CD4-positive, alpha-beta T cell (primary cell): ENCODE results near the gene MAPK11. TPM values are rescaled to one million over a fixed set of nuclear protein-coding genes. Genes with fewer than 3 reads are reported as not detected.

ENCODE experiments used
- ATAC-seq: fragments of 200-7000 bp; cut with Tn5 transposase; one replicate; pipeline ENCODE4 v1.10.0; 2022; ENCODE audit warnings: mild to moderate bottlenecking; ENCODE audit not compliant: poor library complexity
- CTCF ChIA-PET: fragments of 350-600 bp; sonication (Branson Sonifier 250); formaldehyde crosslinking; loops from one replicate; lab custom pipeline; 2021; ENCODE audit warnings: antibody characterized with exemption, inconsistent platforms; lab: Charles Lee
- POLR2A ChIA-PET: fragments of 350-600 bp; sonication (Branson Sonifier 250); formaldehyde crosslinking; loops from one replicate; lab custom pipeline; 2021; ENCODE audit warnings: antibody characterized with exemption, inconsistent platforms; lab: Charles Lee
- DNase-seq, 14 experiments: peaks; one replicate each; pipeline ENCODE4 v3.0.0-alpha.2; 2013 to 2020; ENCODE audit warnings: mixed read lengths in 2 of 14
- H3K27ac ChIP-seq, 2 donors: one replicate each; pipeline versions ENCODE4 v1.5.1 to v1.7.0; 2013; ENCODE audit warnings: low read length in 2 of 2, low read depth in 1 of 2, mild to moderate bottlenecking in 1 of 2
- H3K27me3 ChIP-seq, 2 experiments: 1 replicate in 1 of 2; 2 replicates in 1 of 2; pipeline versions ENCODE4 v1.6.1 to v1.7.0; 2013; ENCODE audit warnings: low read length in 2 of 2, control low read depth in 1 of 2, mild to moderate bottlenecking in 1 of 2, moderate library complexity in 1 of 2; ENCODE audit not compliant: insufficient read depth in 2 of 2, control insufficient read depth in 1 of 2
- H3K36me3 ChIP-seq: one replicate; pipeline ENCODE4 v1.6.1; 2013; ENCODE audit warnings: low read length, control low read depth; ENCODE audit not compliant: insufficient read depth
- H3K4me1 ChIP-seq: one replicate; pipeline ENCODE4 v1.6.1; 2013; ENCODE audit warnings: low read length, control low read depth; ENCODE audit not compliant: insufficient read depth
- H3K4me3 ChIP-seq: one replicate; pipeline ENCODE4 v1.5.1; 2013; ENCODE audit warnings: mild to moderate bottlenecking, low read length, moderate library complexity
- H3K9me3 ChIP-seq, 2 experiments: 1 replicate in 1 of 2; 2 replicates in 1 of 2; pipeline versions ENCODE4 v1.6.1 to v1.7.0; 2013; ENCODE audit warnings: low read length in 2 of 2, mild to moderate bottlenecking in 2 of 2, control low read depth in 1 of 2, moderate library complexity in 1 of 2; ENCODE audit not compliant: control insufficient read depth in 1 of 2, insufficient read depth in 1 of 2
- H3K27ac Mint-ChIP-seq: one replicate; pipeline ENCODE4 v1.8.0; 2020; ENCODE audit warnings: mixed read lengths
- H3K27me3 Mint-ChIP-seq: one replicate; pipeline ENCODE4 v1.8.0; 2021; ENCODE audit warnings: mixed read lengths
- H3K36me3 Mint-ChIP-seq: one replicate; pipeline ENCODE4 v1.8.0; 2021; ENCODE audit warnings: low read depth, mixed read lengths
- H3K4me1 Mint-ChIP-seq: one replicate; pipeline ENCODE4 v1.8.0; 2021; ENCODE audit warnings: low read depth, mixed read lengths
- H3K4me3 Mint-ChIP-seq: one replicate; pipeline ENCODE4 v1.8.0; 2020; ENCODE audit warnings: mild to moderate bottlenecking, mixed read lengths
- H3K9me3 Mint-ChIP-seq: one replicate; pipeline ENCODE4 v1.8.0; 2020; ENCODE audit warnings: mixed read lengths
- CTCF ChIP-seq: fragments of 200-600 bp; IDR thresholded peaks from one replicate; pipeline ENCODE4 v1.8.0; 2022; ENCODE audit warnings: antibody characterized with exemption, mild to moderate bottlenecking
- intact Hi-C, 2 experiments: fragments of 100-400 bp; cut with DNase I in 1 of 2; cut with micrococcal nuclease in 1 of 2; formaldehyde crosslinking; loops; one replicate each; pipeline versions ENCODE4 v1.15.1 to v1.9.0; 2023 to 2025; cut with DNase I, micrococcal nuclease
- total RNA-seq, 174 experiments: library from RNA in 2 of 174; stranded (reverse) in 2 of 174; gene quantifications; one replicate each; pipeline ENCODE4 v1.2.3 and lab custom pipeline; 2021 to 2026

Gene MAPK11
- total RNA-seq, 2 experiments from 2014 or later, result 4.2 to 4.9 TPM

- TF ChIP-seq CTCF, result no peak
- Histone ChIP-seq H3K36me3 (peaks cover 2% of the 10 kb centered on the region), H3K9me3 (peaks cover 0 to 18% of the 10 kb centered on the region in 2 experiments), H3K27me3 (peaks cover 24 to 36% of the 10 kb centered on the region in 2 experiments), H3K4me1 (peaks cover 22% of the 10 kb centered on the region), H3K4me3 (no peak overlapping the region), H3K27ac (no peak overlapping the region)
- DNase-seq (no peak), ATAC-seq (no peak)
- no peak overlapping the region for H3K27ac Mint-ChIP-seq
- ChIA-PET CTCF (no interaction called here), POLR2A (no interaction called here)
- intact Hi-C loops, result no loop called here
- H3K9me3 Mint-ChIP-seq, result no peaks in the 10 kb centered on the region
- peak overlapping the region; percentile 54 for H3K4me3 Mint-ChIP-seq
- H3K27me3 Mint-ChIP-seq, result peaks cover 17% of the 10 kb centered on the region
- no peaks in the 10 kb centered on the region for H3K36me3 Mint-ChIP-seq
- H3K4me1 Mint-ChIP-seq, result peaks cover under 1% of the 10 kb centered on the region
Observed at GRCh38 chr22:50308597-50308935, 38.4 kb upstream of the MAPK11 start.

DNA sequence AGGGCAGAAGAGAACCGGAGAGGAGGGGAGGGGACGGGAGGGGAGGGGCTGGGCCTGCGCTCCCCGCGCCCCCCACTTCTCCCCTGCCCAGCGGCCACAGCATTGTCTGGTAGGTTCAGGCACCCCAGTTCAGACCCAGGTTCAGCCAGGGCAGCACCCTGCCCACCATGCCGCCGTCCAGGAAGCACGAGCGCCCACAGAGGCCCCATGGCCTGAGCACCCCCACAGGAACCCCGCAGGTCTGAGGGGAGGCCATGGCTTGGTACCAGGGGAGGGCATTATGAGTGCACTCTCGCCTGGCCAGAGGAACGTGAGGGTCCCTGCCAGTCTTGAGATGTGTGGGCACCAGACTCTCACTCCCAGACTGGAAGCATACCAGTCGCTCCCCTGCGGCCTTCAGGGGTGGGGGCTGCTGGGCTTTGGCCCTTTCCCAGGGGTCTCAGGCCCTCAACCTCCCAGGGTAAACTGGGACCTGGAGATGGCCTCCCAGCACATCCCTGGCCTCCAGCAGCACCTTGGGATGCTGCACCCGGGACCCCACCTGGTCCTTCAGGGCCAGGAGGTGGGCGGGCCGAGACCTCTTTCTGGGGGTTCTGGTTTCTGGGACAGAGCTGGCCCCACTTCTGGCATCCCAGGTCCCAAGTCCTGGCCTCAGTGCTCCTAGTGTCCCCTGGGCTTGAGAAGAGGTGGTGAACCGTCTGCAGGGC is 37.9 kb upstream of the MAPK11 start:
- H3K9me3 ChIP-seq, result peaks cover 0 to 18% of the 10 kb centered on the region in 2 experiments
- peaks cover 20% of the 10 kb centered on the region for H3K27me3 Mint-ChIP-seq
- H3K4me1 ChIP-seq, result peaks cover 18% of the 10 kb centered on the region
- no peaks in the 10 kb centered on the region for H3K4me1 Mint-ChIP-seq
- H3K36me3 ChIP-seq, result peaks cover 2% of the 10 kb centered on the region
- no peaks in the 10 kb centered on the region for H3K36me3 Mint-ChIP-seq
- intact Hi-C loops, result no loop called here
- no peak for DNase-seq
- TF ChIP-seq CTCF, result no peak
- no peak overlapping the region for H3K4me3 Mint-ChIP-seq
- H3K4me3 ChIP-seq, result no peak overlapping the region
- peaks cover 30 to 38% of the 10 kb centered on the region in 2 experiments for H3K27me3 ChIP-seq
- no peak overlapping the region for H3K27ac ChIP-seq
- ChIA-PET CTCF (no interaction called here), POLR2A (no interaction called here)
- no peaks in the 10 kb centered on the region for H3K9me3 Mint-ChIP-seq
- no peak overlapping the region for H3K27ac Mint-ChIP-seq
- ATAC-seq, result no peak

DNA sequence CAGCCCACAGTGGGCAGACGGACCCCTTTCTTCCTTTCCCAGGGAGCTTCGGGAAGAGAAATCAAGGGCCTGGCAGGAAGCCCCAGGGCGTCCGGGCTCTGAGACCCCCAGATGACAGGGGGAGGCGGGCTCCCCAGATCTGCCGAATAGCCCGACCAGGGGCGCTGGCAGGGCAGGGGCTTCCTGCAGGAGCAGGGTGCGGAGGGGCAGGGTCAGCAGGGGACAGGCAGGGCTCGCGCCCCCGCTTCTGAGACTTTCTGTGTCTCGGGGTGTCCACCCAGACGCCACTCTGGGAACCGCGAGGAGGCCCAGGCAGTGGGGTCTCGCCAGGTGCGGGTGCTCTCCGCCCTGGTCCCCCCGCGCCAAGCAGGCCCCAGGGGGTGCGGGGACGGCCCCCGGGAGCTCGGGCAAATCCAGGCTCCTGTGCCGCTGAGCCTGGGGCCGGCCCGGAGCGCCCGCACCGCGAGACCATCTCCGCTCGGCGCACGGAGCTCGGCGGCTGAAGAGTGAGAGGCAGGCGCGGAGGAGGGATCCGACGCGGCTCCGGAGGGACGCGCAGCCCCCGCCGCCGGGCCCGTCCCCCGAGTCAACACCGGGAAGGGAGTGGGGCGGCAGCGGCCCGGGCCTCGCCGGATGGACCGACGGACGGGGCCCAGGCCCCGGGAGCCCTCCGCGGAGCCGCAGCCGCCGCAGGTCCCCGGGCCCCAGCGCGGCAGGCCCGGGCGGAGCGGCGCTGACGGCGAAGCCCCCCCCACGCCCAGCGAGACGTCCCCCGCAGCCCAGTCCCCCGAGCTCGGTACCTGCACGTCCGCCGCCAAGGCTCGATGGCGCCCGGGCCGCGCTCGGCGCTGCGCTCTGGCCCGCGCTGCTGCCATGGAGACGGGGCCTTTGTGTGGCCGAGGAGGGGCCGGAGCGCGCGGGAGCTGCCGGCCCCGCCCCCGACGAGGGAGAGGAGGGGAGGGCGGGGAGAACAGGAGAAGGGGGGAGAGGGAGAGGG is 36.9 kb upstream of the MAPK11 start, which contains the start of gene PLXNB2:
TSS of gene PLXNB2 (minus strand) at position 894 of the 997 bp plus-strand sequence. CDS start 17,062 bp downstream, outside the sequence.
- TF ChIP-seq CTCF, result no peak
- Histone ChIP-seq H3K27me3 (peaks cover 34 to 42% of the 10 kb centered on the region in 2 experiments), H3K27ac (no peak within 1 kb of the TSS), H3K4me3 (peak within 1 kb of the TSS; percentile 45), H3K36me3 (peaks cover 2% of the 10 kb centered on the region), H3K4me1 (peaks cover 16% of the 10 kb centered on the region), H3K9me3 (peaks cover 0 to 18% of the 10 kb centered on the region in 2 experiments)
- DNase-seq (peak in 4 of 14 experiments; percentile 13 to 61 (median 38)), ATAC-seq (peak; percentile 49)
- intact Hi-C loops, result no loop called here
- POLR2A ChIA-PET, result no interaction called here
- H3K4me3 Mint-ChIP-seq, result no peak within 1 kb of the TSS
- peaks cover 27% of the 10 kb centered on the region for H3K27me3 Mint-ChIP-seq
- H3K4me1 Mint-ChIP-seq, result no peaks in the 10 kb centered on the region
- no peaks in the 10 kb centered on the region for H3K9me3 Mint-ChIP-seq
- no peaks in the 10 kb centered on the region for H3K36me3 Mint-ChIP-seq
- H3K27ac Mint-ChIP-seq, result no peak within 1 kb of the TSS
- CTCF ChIA-PET, result no interaction called here
